Epithelial cell of proximal tubule (primary cell): Measurements from ENCODE around the gene MRPL10. TPM values are rescaled to one million over a fixed set of nuclear protein-coding genes. Genes with fewer than 3 reads are reported as not detected.

ENCODE experiments used
- DNase-seq: peaks from one replicate; pipeline ENCODE4 v3.0.0-alpha.2; 2011; ENCODE audit warnings: low read depth
- H3K4me3 ChIP-seq: 2 replicates; pipeline ENCODE4 v1.5.1; 2011; ENCODE audit warnings: low read depth, mild to moderate bottlenecking, low read length
- CTCF ChIP-seq: conservative IDR thresholded peaks from 2 replicates; pipeline ENCODE4 v1.5.1; 2012; ENCODE audit warnings: low read depth, mild to moderate bottlenecking, low read length
- total RNA-seq: library from RNA; depleted of rRNA; stranded (reverse); fragments of >200 nt; gene quantifications from 2 replicates; pipeline ENCODE4 v1.2.3, GENCODE V29; 2015

Gene MRPL10
- total RNA-seq, 1 donor from 2014 or later: 40.6 TPM

DNA sequence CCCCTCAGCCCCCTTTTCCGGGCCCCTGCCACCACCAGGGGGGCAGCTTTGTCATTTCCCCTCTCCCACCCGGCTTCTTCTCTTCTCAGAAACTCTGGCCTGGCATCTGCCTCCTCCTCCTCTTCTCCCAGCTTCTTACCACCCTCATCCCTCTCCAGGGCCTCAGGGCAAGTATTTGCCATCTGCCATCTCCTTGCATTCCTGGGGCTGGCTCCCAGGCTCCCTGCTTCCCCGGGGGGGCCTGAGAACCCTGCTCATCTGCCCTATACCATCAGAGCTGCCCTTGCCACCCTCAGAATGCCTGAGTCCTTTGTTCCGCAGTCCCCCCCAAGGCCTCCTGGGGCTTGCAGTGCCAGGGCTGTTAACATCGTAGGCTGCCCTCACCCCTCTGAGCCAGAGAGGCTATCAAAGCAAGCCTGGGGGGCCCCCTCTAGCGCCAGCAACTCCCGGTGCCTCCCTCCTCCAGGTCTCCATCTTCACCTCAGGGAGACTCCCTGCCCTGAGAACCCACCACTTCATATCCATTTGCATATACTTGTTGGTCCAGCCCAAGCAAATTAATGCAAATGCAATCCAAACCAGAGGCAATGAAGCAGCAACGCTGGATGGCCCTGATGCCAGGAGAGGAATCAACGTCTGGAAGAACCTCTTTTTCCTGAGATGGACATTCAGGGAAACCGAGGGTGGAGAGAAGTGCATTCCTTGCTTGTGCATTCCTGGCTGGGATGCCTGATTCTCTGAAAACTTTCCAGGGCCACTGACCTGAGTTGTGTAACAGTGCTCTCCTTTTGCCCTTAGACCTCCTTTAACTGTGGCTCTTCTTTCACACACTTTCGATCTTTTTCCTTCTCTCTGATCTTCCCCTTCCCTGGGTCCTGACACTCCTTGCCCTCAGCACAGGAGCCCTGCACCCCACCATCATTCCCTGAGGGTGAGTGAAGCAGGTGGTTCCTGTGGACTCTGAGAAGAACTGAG is 44.0 kb upstream of the MRPL10 start:
- no peak for DNase-seq
- no peak overlapping the region for H3K4me3 ChIP-seq
- no peak for TF ChIP-seq CTCF

- no peak for DNase-seq
- TF ChIP-seq CTCF: no peak
- no peak overlapping the region for H3K4me3 ChIP-seq
These were observed 42.1 kb upstream of the MRPL10 start for GRCh38 chr17:47873200-47874090.

DNA sequence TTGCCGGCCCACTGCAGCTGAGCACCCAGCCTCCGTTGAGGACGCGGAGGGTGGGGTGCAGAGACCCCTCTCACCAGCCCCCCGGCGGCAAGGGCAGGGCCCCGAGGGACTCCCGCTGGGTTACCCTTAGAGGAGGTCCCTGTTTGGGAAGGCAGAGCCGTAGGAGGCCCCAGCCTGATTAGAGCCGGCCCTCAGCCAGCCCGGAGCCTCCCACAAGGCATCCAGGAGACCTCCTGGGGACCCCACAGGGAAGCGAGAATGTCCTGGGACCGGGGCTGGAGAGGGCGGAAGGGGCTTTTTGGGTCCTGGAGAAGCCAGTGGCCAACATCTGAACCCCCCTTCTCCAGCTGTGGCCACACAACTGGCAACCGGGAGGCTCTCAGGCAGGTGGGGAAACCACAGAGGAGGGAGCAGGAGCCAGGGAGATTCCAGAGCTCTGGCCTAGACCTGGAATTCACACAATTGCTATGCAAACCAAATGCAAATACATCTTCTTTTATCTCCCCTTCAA is 41.4 kb upstream of the MRPL10 start:
- no peak for TF ChIP-seq CTCF
- no peak for DNase-seq
- H3K4me3 ChIP-seq: no peak overlapping the region

- no peak overlapping the region for H3K4me3 ChIP-seq
- DNase-seq: no peak
- TF ChIP-seq CTCF: no peak
These were observed 40.8 kb upstream of the MRPL10 start for GRCh38 chr17:47872019-47872650.

- H3K4me3 ChIP-seq: no peak overlapping the region
- TF ChIP-seq CTCF: no peak
- no peak for DNase-seq
These were observed 39.7 kb upstream of the MRPL10 start for GRCh38 chr17:47871048-47871447.

DNA sequence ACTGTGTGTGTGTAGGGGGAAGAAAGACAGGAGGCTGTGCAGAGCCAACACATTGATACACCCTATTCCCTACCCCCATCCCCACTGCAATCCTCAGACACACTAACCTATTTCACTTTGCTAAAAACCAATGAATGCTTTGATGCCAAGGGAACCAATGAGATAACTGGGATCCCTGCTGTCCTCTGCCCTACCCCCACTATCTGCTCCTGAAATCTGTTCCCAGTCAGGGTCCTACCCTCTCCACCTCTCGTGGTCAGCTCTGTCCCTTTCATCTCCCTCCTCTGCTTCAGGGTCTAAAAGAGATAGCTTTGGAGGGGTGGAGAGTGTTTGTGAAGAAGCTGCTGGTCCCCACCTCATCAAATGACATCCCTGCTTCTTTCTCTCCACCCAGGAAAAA is 38.7 kb upstream of the MRPL10 start:
- no peak overlapping the region for H3K4me3 ChIP-seq
- TF ChIP-seq CTCF: no peak
- no peak for DNase-seq
